22Rv1 (cell line): ENCODE measurements around the gene PRDM11.

Source experiments
- H3K27ac ChIP-seq: fragments of 450-650 bp; 2 replicates; pipeline ENCODE4 v1.5.1; 2017
- CTCF ChIP-seq: fragments of 450-650 bp; IDR thresholded peaks from 2 replicates; pipeline ENCODE4 v1.5.1; 2017; ENCODE audit warnings: mild to moderate bottlenecking
- ZFX ChIP-seq: fragments of 450-650 bp; IDR thresholded peaks from 2 replicates; pipeline ENCODE4 v1.6.1; 2017; ENCODE audit warnings: antibody characterized with exemption, borderline replicate concordance

The PRDM11 gene

GRCh38 chr11:45165386-45165785 lies 18.9 kb downstream of the PRDM11 start:
- no peak overlapping the region for H3K27ac ChIP-seq
- TF ChIP-seq ZFX (no peak), CTCF (no peak)

GRCh38 chr11:45165806-45166603 lies 19.6 kb downstream of the PRDM11 start:
- no peak overlapping the region for H3K27ac ChIP-seq
- TF ChIP-seq CTCF (no peak), ZFX (no peak)

- no peak overlapping the region for H3K27ac ChIP-seq
- TF ChIP-seq CTCF (no peak), ZFX (no peak)
These were observed 20.1 kb downstream of the PRDM11 start for GRCh38 chr11:45166604-45166897.

- TF ChIP-seq CTCF (no peak), ZFX (no peak)
- H3K27ac ChIP-seq = no peak overlapping the region
These were observed 20.8 kb downstream of the PRDM11 start for GRCh38 chr11:45167283-45167682.

GRCh38 chr11:45168366-45169130 lies 22.1 kb downstream of the PRDM11 start:
- TF ChIP-seq CTCF (no peak), ZFX (no peak)
- no peak overlapping the region for H3K27ac ChIP-seq

GRCh38 chr11:45169310-45170072 lies 23.1 kb downstream of the PRDM11 start:
- no peak for TF ChIP-seq CTCF
- no peak for TF ChIP-seq ZFX
- H3K27ac ChIP-seq = no peak overlapping the region

- TF ChIP-seq CTCF (no peak), ZFX (no peak)
- H3K27ac ChIP-seq = no peak overlapping the region
These were observed 24.0 kb downstream of the PRDM11 start for GRCh38 chr11:45170484-45170883.
